Measurements from ENCODE around the gene GREB1.

The GREB1 gene

DNA sequence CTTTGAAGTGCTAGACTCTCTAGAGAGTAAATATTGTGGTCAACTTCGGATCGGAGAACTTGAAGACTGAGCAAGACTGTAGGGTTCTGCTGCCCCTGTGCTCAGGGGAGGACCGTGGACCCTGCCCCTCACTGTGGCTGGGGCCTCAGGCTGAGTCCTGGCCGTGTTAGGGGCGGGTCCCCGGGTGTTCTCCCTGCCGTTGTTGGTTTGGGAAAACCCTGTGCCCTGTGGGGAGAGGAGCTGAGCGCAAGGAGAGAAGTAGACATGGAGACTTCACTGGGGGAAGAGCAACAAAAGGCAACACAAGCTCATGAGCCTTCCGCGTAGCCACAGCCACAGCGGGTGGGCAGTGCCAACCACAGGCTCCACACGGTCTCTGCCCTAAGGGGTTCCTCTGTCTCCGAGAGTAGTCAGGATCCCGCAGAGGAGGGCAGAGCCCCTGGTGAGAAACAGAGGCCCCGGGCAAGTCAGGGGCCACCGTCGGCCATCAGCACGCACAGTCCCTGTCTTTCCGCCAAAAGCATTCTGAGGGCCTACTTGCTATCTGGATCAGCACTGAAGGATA, 83.1 kb downstream of the GREB1 start:
- TF ChIP-seq, protein P1, sequence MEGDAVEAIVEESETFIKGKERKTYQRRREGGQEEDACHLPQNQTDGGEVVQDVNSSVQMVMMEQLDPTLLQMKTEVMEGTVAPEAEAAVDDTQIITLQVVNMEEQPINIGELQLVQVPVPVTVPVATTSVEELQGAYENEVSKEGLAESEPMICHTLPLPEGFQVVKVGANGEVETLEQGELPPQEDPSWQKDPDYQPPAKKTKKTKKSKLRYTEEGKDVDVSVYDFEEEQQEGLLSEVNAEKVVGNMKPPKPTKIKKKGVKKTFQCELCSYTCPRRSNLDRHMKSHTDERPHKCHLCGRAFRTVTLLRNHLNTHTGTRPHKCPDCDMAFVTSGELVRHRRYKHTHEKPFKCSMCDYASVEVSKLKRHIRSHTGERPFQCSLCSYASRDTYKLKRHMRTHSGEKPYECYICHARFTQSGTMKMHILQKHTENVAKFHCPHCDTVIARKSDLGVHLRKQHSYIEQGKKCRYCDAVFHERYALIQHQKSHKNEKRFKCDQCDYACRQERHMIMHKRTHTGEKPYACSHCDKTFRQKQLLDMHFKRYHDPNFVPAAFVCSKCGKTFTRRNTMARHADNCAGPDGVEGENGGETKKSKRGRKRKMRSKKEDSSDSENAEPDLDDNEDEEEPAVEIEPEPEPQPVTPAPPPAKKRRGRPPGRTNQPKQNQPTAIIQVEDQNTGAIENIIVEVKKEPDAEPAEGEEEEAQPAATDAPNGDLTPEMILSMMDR (IDR thresholded peaks at IDR 0.05; ENCODE audit: low read depth, low read length, missing control alignments), result no peak
- DNase-seq (ENCODE audit: low read depth), result no peak
- no peak overlapping the region for H3K4me3 ChIP-seq (ENCODE audit: low read depth, low read length)

DNA sequence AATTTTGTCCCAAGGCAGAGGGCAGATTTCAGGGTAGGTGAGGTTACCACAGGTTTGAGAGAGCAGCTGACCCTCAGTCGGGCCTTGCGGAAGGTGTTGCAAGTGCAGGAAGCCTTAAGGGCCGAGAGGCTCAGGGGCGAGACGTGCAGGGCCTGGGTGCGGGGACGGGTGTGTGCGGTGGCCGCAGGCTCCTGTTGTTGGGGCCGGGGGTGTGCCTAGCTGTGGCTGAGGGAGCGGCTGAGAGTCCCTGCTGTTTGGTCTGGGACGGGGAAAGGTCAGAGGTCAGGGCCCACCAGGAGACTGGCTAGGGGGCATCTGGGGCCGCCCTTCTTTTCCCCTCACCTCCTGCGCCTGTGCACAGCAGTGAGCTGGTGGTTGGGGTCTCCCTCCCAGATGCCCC, 83.7 kb downstream of the GREB1 start:
- TF ChIP-seq, protein P1 (IDR thresholded peaks at IDR 0.05; ENCODE audit: low read depth, low read length, missing control alignments), result no peak
- no peak overlapping the region for H3K4me3 ChIP-seq (ENCODE audit: low read depth, low read length)
- DNase-seq (ENCODE audit: low read depth), result no peak

DNA sequence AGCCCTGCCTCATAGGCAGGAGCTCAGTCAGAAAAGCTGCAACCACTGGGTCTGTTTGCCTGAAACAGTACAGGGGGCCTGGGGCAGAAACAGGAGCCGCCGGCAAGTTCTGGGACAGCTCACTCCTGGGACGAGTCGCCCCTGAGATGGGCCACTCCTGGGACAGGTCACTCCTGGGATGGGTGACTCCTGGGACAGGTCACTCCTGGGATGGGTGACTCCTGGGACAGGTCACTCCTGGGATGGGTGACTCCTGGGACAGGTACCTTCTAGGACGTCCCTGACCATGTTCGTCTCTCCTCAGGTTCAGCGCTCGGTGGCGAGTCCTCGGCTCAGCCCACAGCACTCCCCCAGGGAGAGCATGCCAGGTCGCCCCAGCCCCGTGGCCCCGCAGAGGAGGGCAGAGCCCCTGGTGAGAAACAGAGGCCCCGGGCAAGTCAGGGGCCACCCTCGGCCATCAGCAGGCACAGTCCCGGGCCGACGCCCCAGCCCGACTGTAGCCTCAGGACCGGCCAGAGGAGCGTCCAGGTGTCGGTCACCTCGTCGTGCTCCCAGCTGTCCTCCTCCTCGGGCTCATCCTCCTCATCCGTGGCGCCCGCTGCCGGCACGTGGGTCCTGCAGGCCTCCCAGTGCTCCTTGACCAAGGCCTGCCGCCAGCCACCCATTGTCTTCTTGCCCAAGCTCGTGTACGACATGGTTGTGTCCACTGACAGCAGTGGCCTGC, 84.3 kb downstream of the GREB1 start:
- TF ChIP-seq, protein P1 (IDR thresholded peaks at IDR 0.05; ENCODE audit: low read depth, low read length, missing control alignments), result no peak
- H3K4me3 ChIP-seq (ENCODE audit: low read depth, low read length), result no peak overlapping the region
- DNase-seq (ENCODE audit: low read depth), result no peak

DNA sequence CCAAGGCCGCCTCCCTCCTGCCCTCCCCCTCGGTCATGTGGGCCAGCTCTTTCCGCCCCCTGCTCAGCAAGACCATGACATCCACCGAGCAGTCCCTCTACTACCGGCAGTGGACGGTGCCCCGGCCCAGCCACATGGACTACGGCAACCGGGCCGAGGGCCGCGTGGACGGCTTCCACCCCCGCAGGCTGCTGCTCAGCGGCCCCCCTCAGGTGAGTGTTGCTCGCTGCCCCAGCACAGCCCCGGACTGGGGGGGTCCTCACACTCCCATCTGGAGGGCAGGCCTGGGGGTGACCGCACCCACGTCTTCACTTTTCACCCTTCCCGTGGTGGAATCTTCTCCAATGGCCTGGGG, 84.8 kb downstream of the GREB1 start:
- TF ChIP-seq, protein P1 (IDR thresholded peaks at IDR 0.05; ENCODE audit: low read depth, low read length, missing control alignments), result no peak
- no peak for DNase-seq (ENCODE audit: low read depth)
- H3K4me3 ChIP-seq (ENCODE audit: low read depth, low read length), result no peak overlapping the region

DNA sequence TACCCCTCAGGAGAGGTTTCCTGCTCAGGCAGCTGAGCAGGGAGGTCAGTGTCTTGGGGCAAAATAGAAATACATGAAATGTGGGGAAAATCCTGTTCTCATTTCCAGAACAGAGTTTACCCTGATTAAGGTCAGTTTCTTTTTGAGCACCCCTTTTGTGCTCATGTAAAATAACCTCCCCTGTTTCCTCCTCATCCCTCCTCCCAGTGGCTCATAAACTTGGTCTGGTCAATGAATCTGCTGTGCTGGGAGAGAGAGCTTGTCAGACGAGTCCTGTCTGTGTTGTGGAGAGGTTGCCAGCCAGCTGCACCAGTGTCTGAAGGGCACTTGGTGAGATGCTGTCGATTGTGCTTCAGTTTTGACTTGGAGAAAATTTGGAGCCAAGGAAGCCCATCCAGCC, 87.6 kb downstream of the GREB1 start:
- TF ChIP-seq, protein P1 (IDR thresholded peaks at IDR 0.05; ENCODE audit: low read depth, low read length, missing control alignments), result no peak
- no peak overlapping the region for H3K4me3 ChIP-seq (ENCODE audit: low read depth, low read length)
- no peak for DNase-seq (ENCODE audit: low read depth)

DNA sequence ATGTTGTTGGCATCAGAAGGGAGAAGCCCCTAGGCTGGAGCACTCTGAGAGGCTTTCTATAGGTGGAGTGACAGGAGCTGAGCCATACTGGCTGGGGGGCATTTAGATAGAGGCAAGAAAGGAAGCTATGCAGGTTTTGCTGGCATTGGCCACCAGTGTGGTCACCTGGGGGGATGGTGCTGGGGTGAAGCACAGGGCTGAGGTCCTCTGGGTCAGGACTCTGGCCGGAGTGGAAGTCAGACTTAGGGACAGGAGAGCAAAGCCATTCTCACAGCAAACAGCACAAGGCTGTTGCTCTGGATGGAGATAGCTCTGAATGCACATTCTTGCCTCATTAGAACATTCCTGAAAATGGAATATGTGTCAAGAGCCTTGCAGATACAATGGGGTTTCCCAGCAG, 88.8 kb downstream of the GREB1 start:
- no peak for DNase-seq (ENCODE audit: low read depth)
- TF ChIP-seq, protein P1 (IDR thresholded peaks at IDR 0.05; ENCODE audit: low read depth, low read length, missing control alignments), result no peak
- H3K4me3 ChIP-seq (ENCODE audit: low read depth, low read length), result no peak overlapping the region

DNA sequence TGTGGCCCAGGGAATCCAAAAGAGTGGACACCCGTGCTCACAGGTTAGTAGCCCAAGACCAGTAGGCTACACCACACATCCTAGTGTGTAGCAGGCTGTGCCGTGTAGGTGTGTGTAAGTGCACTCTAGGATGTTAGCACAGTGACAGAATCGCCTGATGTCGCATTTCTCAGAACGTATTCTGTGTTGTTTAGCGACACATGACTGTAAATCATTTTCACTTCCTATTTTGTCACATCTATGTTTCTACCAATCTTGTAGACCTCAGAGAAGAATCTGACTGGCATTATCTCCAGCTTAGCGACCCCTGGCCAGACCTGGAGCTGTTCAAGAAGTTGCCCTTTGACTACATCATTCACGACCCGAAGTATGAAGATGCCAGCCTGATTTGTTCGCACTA, 91.0 kb downstream of the GREB1 start:
- no peak overlapping the region for H3K4me3 ChIP-seq (ENCODE audit: low read depth, low read length)
- no peak for DNase-seq (ENCODE audit: low read depth)
- TF ChIP-seq, protein P1 (IDR thresholded peaks at IDR 0.05; ENCODE audit: low read depth, low read length, missing control alignments), result no peak
